GM12872 (cell line): Measurements from ENCODE around the gene RIPK1.

ENCODE experiments used
- CTCF ChIP-seq: IDR thresholded peaks from 3 replicates; pipeline ENCODE4 v1.5.1; 2011; ENCODE audit warnings: low read depth, mild to moderate bottlenecking, low read length, moderate library complexity; ENCODE audit not compliant: insufficient read depth

Gene RIPK1

DNA sequence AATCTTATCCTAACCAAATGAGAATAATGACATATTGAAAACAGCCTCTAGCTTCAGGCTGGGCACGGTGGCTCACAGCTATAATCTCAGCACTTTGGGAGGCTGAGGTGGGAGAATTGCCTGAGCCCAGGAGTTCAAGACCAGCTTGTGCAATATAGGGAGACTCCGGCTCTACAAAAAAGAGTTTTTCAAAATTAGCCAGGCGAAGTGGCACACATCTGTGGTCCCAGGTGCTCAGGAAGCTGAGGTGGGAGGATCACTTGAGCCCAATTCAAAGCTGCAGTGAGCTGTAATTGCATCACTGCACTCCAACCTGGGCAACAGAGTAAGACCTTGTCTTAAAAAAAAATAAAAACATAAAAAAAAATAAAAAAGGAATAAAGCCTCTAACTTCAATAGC lies 84.4 kb downstream of the RIPK1 start:
- TF ChIP-seq CTCF, result no peak

GRCh38 chr6:3157131-3157933 lies 89.0 kb downstream of the RIPK1 start, which contains the start of gene TUBB2A:
TUBB2A (minus strand) TSS chr6:3157544; CDS start chr6:3157463, 81 bp downstream.
- peak; percentile 31; the same call in 1 of the 3 replicates for TF ChIP-seq CTCF

GRCh38 chr6:3159805-3160781 lies 91.8 kb downstream of the RIPK1 start:
- no peak for TF ChIP-seq CTCF

DNA sequence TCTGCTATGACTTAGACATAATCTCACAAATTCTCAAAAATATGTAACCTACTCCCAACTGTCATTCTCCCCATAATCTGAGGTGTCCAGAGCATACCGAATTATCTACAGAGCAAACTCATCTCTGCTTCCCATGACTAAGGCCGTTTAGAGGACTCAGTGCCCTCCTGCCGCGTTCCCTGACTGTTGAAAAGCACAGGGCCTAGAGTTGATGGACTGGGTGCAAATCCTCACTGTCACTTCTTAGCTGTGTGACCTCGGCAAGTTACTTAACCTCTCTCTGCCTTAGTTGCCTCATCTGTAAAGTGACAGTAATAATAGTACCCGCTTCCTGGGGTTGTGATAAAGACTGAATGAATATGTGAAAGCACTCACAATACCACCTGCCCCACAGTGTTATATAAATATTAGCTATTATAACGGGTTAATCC lies 93.8 kb downstream of the RIPK1 start:
- no peak for TF ChIP-seq CTCF

- 0 out of 3 replicates have a peak, but pooled peaks have one; percentile 20 for TF ChIP-seq CTCF
Observed at GRCh38 chr6:3162565-3163247, 94.4 kb downstream of the RIPK1 start.

GRCh38 chr6:3163248-3163594 lies 94.9 kb downstream of the RIPK1 start:
- peak; percentile 21; the same call in 1 of the 3 replicates for TF ChIP-seq CTCF
